Subcutaneous abdominal adipose tissue (tissue), 5 donors: ENCODE results near the gene SPATA9.
A peak's percentile ranks its signal among the peaks of the same experiment; 100 is the strongest.

Source experiments
- H3K27ac ChIP-seq: one replicate; pipeline ENCODE4 v1.7.0; 2013; ENCODE audit warnings: low read depth, mild to moderate bottlenecking, inconsistent platforms, low read length, moderate library complexity
- H3K27me3 ChIP-seq, 5 donors: one replicate each; pipeline ENCODE4 v1.7.0; 2013; ENCODE audit warnings: low read length in 5 of 5, inconsistent platforms in 1 of 5; ENCODE audit not compliant: control insufficient read depth in 5 of 5, insufficient read depth in 4 of 5
- H3K36me3 ChIP-seq, 5 donors: one replicate each; pipeline ENCODE4 v1.7.0; 2013; ENCODE audit warnings: low read length in 5 of 5; ENCODE audit not compliant: control insufficient read depth in 5 of 5, insufficient read depth in 5 of 5
- H3K4me1 ChIP-seq, 5 donors: one replicate each; pipeline ENCODE4 v1.7.0; 2013; ENCODE audit warnings: low read length in 5 of 5, mild to moderate bottlenecking in 3 of 5, moderate library complexity in 1 of 5; ENCODE audit not compliant: control insufficient read depth in 5 of 5, insufficient read depth in 5 of 5
- H3K4me3 ChIP-seq, 5 donors: one replicate each; pipeline ENCODE4 v1.7.0; 2013; ENCODE audit warnings: low read length in 5 of 5, low read depth in 1 of 5
- H3K9ac ChIP-seq, 5 donors: one replicate each; pipeline ENCODE4 v1.7.0; 2013; ENCODE audit warnings: low read length in 5 of 5, mild to moderate bottlenecking in 4 of 5, moderate library complexity in 3 of 5
- H3K9me3 ChIP-seq, 5 donors: one replicate each; pipeline ENCODE4 v1.7.0; 2013; ENCODE audit warnings: low read length in 5 of 5; ENCODE audit not compliant: control insufficient read depth in 5 of 5
- donor health status: healthy.
- donor health status: healthy.
- donor health status: healthy.
- donor health status: healthy.
- donor health status: healthy.

Gene SPATA9

GRCh38 chr5:95621839-95622629 is 60.8 kb downstream of the SPATA9 start:
- Histone ChIP-seq H3K27me3 (peaks cover 0 to 6% (median 3%) of the 10 kb centered on the region in 5 donors), H3K36me3 (no peaks in the 10 kb centered on the region), H3K9ac (peak overlapping the region in 1 of 5 donors; percentile 13), H3K4me3 (peak overlapping the region in 3 of 5 donors; percentile 68 to 75 (median 68)), H3K9me3 (no peaks in the 10 kb centered on the region), H3K4me1 (peaks cover 0 to 40% (median 21%) of the 10 kb centered on the region in 5 donors), H3K27ac (no peak overlapping the region)

- H3K4me3 ChIP-seq = peak overlapping the region; percentile 17 to 75 (median 68)
- no peak overlapping the region for H3K27ac ChIP-seq
- H3K9me3 ChIP-seq = no peaks in the 10 kb centered on the region
- peaks cover 0 to 6% (median 3%) of the 10 kb centered on the region in 5 donors for H3K27me3 ChIP-seq
- no peaks in the 10 kb centered on the region for H3K36me3 ChIP-seq
- H3K9ac ChIP-seq = peak overlapping the region in 1 of 5 donors; percentile 13
- peaks cover 0 to 40% (median 21%) of the 10 kb centered on the region in 5 donors for H3K4me1 ChIP-seq
Observed at GRCh38 chr5:95620870-95621838, 61.6 kb downstream of the SPATA9 start.

- H3K36me3 ChIP-seq = no peaks in the 10 kb centered on the region
- peaks cover 0 to 40% (median 21%) of the 10 kb centered on the region in 5 donors for H3K4me1 ChIP-seq
- H3K4me3 ChIP-seq = peak within 1 kb of the TSS; percentile 56 to 75 (median 68)
- H3K9ac ChIP-seq = peak within 1 kb of the TSS in 4 of 5 donors; percentile 2 to 66 (median 29)
- peaks cover 0 to 6% (median 3%) of the 10 kb centered on the region in 5 donors for H3K27me3 ChIP-seq
- no peaks in the 10 kb centered on the region for H3K9me3 ChIP-seq
- H3K27ac ChIP-seq = no peak within 1 kb of the TSS
Observed at GRCh38 chr5:95620030-95620869, 62.5 kb downstream of the SPATA9 start, which contains the start of gene GPR150. Gene GPR150 (plus strand): TSS chr5:95620087. CDS start chr5:95620276, 189 bp downstream.

DNA sequence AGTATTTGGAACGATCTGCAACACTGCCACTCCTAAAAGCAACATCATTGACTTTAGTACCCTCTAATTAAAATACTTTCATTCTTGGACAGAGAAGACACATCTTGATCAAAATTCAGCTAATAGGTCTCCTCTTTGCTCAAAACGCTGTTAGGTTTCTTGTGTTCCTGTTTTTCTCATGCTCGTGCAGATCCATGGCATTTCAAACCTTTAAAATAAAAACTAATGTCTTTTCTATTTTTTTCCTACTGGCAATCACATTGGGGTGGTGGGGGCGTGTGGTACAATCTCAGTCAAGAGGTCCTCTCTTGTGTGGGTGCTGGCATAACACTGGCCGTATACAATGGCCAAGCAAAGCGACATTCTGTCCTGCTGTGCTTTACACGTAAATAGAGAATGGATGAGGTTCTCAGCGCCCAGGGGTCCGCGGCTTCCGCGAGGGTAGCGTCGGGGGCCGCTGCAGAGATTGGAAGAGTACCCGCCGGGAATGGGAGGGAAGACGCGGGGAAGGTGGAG is 63.2 kb downstream of the SPATA9 start:
- H3K36me3 ChIP-seq = no peaks in the 10 kb centered on the region
- H3K4me3 ChIP-seq = peak overlapping the region; percentile 56 to 75 (median 68)
- peak overlapping the region in 3 of 5 donors; percentile 2 to 37 (median 21) for H3K9ac ChIP-seq
- H3K9me3 ChIP-seq = no peaks in the 10 kb centered on the region
- no peak overlapping the region for H3K27ac ChIP-seq
- H3K4me1 ChIP-seq = peaks cover 0 to 40% (median 21%) of the 10 kb centered on the region in 5 donors
- H3K27me3 ChIP-seq = peaks cover 0 to 6% (median 3%) of the 10 kb centered on the region in 5 donors

DNA sequence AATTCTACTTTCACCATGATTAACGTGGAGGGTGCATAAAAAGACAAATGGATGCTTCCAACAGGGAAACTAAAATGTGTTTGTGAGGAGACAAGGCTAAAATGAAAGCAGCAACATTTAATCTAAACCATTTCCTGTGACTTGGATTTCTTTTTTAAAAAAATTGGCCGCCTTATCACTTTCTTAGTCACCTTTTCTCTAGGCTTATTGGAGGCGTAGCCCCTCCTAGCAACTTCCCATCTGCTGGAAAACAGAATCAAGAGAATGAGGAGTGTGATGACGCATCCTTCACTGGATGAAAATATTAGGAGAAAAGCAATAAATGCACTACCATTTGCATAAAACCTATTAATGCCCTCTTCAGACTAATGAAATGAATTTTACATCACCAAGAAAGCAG is 63.7 kb downstream of the SPATA9 start:
- no peaks in the 10 kb centered on the region for H3K9me3 ChIP-seq
- peaks cover 0 to 40% (median 21%) of the 10 kb centered on the region in 5 donors for H3K4me1 ChIP-seq
- no peaks in the 10 kb centered on the region for H3K36me3 ChIP-seq
- no peak overlapping the region for H3K9ac ChIP-seq
- peaks cover 0 to 6% (median 3%) of the 10 kb centered on the region in 5 donors for H3K27me3 ChIP-seq
- H3K4me3 ChIP-seq = peak overlapping the region in 1 of 5 donors; percentile 75
- no peak overlapping the region for H3K27ac ChIP-seq

GRCh38 chr5:95617057-95617456 is 65.7 kb downstream of the SPATA9 start:
- Histone ChIP-seq H3K4me3 (no peak overlapping the region), H3K27me3 (peaks cover 0 to 6% (median 3%) of the 10 kb centered on the region in 5 donors), H3K9me3 (peaks cover 0 to 5% (median 3%) of the 10 kb centered on the region in 5 donors), H3K9ac (no peak overlapping the region), H3K4me1 (peaks cover 0 to 30% (median 21%) of the 10 kb centered on the region in 5 donors), H3K36me3 (no peaks in the 10 kb centered on the region), H3K27ac (no peak overlapping the region)

- peaks cover 0 to 11% (median 9%) of the 10 kb centered on the region in 5 donors for H3K4me1 ChIP-seq
- no peak overlapping the region for H3K9ac ChIP-seq
- no peak overlapping the region for H3K27ac ChIP-seq
- H3K9me3 ChIP-seq = peaks cover 0 to 5% (median 3%) of the 10 kb centered on the region in 5 donors
- H3K4me3 ChIP-seq = no peak overlapping the region
- no peaks in the 10 kb centered on the region for H3K36me3 ChIP-seq
- peaks cover 0 to 5% (median 3%) of the 10 kb centered on the region in 5 donors for H3K27me3 ChIP-seq
Observed at GRCh38 chr5:95615164-95615467, 67.7 kb downstream of the SPATA9 start.

DNA sequence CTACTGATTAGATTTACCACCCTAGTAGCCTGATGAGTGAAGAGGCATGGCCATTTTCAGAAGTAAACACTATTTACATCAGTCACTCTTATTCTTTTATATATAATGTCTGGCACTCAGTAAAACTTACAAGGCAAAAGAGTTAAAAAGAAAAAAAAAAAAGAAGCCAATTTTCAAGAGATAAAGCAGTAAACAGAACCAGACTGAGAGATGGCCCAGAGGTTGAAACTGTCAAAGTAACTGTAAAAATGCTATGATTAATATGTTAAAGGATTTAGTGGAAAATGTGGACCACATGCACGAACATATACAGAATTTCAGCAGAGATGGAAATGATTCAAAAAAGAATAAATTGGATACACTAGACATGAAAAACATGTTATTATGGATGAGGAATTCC is 69.3 kb downstream of the SPATA9 start:
- Histone ChIP-seq H3K9ac (no peak overlapping the region), H3K27ac (no peak overlapping the region), H3K27me3 (no peaks in the 10 kb centered on the region), H3K4me1 (no peaks in the 10 kb centered on the region), H3K36me3 (no peaks in the 10 kb centered on the region), H3K4me3 (no peak overlapping the region), H3K9me3 (peaks cover 0 to 5% (median 3%) of the 10 kb centered on the region in 5 donors)

DNA sequence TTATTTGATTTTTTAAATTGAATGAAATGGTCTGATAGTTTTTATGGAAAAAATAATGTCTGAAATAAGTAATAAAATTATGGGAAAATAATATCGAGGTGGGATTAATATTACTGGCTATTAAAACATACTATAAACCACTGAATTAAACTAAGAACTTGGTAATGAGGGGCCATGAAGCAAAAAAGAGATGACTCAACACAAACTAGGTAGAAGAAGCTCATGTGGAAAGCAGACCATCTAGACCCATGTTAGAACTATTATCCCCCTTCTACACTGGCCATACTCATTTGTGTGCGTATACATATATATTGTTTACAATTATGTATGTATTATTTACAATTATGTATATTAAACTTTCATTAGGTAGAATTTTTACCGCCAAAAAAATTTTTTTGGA is 71.4 kb downstream of the SPATA9 start:
- no peak overlapping the region for H3K4me3 ChIP-seq
- no peaks in the 10 kb centered on the region for H3K4me1 ChIP-seq
- H3K9ac ChIP-seq = no peak overlapping the region
- no peaks in the 10 kb centered on the region for H3K36me3 ChIP-seq
- H3K9me3 ChIP-seq = peaks cover 0 to 5% (median 3%) of the 10 kb centered on the region in 5 donors
- no peaks in the 10 kb centered on the region for H3K27me3 ChIP-seq
- no peak overlapping the region for H3K27ac ChIP-seq
